Activated CD8-positive, alpha-beta memory T cell treated with anti-CD3 and anti-CD28 coated beads for 4 hours (primary cell): ENCODE results near the gene IL12A.
A peak's percentile ranks its signal among the peaks of the same experiment; 100 is the strongest.

ENCODE experiments used
- DNase-seq, 2 donors: peaks; one replicate each; pipeline ENCODE4 v3.0.0-alpha.2; 2020; ENCODE audit warnings: low read depth in 2 of 2

The IL12A gene

GRCh38 chr3:159988617-159989271 is at the start of gene IL12A:
TSS of gene IL12A (plus strand) at chr3:159988835.
- DNase-seq: peak; percentile 69 to 73

DNA sequence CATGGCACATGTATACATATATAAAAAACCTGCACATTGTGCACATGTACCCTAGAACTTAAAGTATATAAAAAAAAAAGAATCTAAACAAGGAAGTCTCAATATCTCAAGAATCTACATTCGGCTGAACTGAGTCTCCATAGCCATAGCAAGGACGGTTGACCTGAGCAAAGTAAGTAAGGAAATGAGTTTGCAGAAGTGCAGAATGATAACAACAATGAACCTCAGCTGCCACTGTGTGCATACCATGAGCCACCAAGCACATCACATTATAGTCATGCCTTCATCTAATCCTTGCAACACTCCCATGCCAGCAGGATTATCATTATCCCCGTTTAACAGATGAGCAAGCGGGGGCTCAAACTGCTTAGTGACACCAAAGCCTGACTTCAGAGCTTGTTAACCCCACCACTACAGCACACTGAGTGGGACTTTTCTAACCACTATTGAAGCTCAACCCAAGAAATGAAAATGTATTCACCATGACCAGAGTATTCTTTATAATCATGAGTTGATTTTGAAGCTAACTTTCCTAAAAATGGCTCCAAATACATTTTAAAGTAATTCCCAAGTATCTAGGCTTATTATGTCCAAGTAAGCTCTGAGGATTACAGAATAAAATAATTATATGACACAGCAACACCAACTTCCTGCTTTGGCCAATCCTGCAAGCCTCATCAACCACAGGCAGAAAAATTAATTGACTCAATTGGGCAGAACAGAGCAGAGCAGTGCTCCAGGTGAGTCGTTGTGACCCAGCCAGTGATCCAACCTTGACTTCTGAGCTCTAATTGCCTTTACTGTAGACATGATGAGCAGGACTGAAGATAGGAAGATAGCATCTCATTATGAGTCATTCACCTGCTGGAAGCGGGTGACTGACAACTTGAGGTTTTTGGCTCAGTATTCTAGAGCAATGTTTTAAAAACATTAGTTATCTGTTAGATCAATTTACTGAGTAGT is 47.3 kb upstream of the IL12A start:
- DNase-seq: no peak

GRCh38 chr3:159944781-159945180 is 43.9 kb upstream of the IL12A start:
- DNase-seq: no peak

DNA sequence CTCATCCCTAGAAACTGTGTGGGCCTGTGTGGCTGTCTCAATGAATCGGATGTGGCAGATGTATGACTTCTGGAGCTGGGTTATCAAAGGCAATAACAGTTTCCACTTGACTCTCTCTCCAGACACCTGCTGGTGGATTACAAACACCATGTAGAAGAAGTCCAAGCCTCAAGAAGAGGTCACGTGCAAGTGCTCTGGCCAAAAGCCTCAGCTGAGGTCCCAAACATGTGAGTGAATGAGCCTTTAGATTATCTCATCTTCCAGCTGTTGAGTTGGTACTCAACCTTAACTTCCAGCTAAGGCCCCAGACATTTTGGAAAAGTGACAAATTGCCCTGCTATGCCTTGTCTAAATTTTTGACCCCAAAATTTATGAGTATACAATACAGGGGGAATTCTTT is 42.7 kb upstream of the IL12A start:
- no peak for DNase-seq

GRCh38 chr3:159947220-159947619 is 41.4 kb upstream of the IL12A start:
- DNase-seq: no peak

DNA sequence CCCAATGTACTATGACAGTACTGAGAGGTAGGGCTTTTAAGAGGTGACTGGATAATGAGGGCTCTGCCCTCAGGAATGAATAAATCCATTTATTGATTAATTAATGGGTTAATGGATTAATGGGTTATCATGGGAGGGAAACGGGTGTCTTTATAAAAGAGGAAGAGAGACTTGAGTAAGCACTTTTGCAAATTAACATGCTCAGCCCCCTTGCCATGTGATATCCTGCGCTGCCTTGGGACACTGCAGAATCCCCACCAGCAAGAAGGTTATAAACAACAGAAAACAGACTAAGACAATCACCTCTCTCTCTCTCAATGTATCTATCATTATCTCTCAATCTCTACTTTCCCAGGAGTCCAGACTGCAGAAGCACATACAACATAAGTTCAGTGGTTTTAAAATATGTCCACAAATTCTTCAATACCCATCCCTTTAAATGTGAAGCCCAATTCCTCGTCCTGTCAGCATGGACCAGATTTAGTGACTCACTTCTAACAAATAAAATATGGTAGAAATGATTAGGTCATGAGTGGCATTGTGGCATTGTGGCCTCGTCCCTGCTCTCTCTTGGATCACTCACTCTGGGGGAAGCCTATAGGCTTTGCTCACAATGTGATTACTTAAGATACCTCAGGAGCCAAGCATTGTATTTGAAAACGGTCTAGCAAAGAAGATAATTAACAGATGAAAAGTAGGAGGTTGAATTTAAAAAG is 40.0 kb upstream of the IL12A start:
- DNase-seq: no peak

DNA sequence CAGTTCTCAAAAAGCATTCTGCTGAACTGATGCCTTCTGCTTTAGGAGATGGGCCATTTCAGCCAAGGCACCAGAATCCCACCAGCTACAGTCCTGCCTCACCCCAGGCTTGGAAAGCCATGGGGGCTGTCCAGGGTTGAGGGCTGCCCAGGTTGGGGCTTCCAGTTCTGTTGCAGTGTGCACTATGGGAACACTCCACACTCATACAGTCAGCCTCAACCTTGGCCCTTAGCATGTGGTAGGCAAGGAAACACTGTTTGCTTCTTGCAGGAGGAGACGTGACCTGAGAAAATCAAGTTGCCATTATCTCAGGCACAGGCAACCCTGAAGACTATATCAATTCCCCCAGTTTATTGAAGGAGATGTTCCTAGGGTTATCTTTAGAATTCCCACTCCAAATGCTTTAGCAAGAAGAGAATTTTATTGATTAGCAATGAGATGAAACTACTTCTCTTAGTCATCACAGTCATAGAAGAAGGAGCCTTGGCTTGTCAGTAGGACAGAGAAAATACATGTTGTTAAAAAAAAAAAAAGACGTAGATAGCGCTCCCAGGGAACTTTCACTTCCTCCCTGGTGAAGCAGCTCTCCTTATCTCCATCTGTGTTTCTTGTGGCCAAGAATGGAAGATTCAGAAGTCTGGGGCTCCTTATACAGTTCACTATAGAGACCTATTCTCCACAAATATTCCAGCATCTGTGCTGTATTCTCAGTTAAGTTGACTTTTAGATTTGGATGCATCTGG is 38.3 kb upstream of the IL12A start:
- no peak for DNase-seq

DNA sequence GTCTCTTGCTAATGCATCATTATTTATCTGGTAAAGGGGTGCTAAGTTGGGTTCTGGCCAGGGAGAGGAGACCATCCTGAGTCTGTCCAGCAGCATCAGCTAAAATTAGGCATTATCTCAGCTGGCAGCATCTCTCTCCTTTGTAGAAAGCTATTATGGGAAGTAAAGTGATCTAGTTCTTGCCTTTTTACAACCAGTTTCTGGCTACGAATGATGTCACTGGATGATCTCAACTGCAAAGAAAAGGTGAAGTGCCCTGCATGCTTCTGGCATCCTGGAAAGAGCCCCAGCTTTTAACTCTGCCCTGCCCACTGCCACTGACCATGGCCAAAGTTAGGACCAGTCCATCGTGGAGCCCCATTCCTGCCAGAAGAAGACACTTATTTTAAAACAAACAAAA is 37.1 kb upstream of the IL12A start:
- no peak for DNase-seq

DNA sequence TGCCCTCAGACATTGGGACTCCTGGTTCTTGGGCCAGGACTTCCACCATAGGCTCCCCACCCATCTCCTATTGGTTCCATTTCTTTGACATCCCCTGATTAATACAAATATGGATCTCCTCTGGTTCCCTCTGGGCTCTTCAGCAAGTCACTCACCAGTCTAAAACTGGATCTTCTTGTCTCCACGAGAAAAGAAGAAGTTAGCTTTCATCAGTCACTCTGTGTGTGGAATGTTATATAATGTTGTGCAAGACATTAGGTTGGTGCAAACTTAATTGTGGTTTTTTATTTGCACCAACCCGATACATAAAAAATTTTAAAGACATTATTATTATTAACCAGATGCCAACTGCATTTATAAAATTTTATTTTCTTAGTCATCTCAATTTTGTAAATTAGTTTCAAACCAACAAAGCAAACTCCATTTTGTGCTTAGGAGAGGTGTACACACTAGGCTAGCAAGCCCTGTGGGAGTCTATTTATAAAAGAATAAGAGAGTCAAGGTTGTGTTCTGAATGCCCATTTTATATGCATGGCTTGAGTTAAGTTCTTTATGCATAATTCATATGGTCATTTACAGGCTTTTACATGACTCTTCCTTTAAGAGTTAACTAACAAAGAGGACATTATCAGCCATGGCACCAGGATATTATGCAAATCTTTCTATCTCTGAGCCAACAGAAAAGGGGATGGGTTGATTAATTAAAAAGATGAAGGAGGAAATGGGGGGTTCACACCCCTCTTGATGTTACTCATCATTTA is 35.1 kb upstream of the IL12A start:
- DNase-seq: no peak

DNA sequence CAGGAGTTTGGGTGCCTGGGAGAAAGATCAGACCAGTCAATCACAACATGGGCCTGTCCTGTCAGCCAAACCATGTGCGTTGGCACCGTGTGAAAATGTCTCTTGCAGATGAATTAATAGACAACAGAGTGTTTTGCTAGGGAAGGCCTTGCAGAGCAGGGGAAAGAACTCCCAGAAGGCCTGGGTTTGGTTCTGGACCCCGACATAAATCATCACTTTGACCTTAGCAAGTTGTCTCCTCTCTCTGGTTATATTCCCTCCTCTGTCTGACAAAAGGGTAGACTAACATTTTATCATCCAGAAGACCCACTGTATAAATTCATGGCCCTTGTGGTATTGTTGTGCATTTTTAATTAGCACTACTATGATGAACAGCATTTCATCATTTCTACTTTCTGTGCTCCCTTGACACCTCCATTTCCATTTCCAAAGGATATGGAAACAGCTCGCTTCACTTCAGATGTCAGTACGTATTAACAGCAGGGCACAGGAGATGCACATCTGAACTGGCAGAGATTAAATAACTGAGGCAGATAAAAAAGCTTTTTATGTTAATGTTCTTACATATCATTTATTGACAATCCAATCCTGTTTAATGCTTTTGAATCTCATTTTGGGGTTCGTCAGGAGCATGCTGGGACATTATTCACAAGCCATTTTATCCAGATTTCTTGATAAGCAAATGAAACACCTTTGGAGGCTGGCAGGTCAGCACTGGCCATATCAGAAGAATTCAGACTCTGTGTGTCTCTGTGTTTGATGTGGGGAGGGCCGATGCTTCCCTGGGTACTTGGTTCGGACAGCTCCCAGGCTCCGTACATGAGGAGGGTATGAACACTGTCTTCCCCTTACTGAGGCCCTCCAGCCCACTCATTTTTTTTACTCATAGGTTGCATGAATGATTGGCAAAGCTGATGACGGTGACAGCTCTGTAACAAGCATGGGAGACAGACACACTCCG is 28.2 kb upstream of the IL12A start:
- DNase-seq: no peak

- DNase-seq: no peak
Observed at GRCh38 chr3:159964166-159964973, 24.3 kb upstream of the IL12A start.

DNA sequence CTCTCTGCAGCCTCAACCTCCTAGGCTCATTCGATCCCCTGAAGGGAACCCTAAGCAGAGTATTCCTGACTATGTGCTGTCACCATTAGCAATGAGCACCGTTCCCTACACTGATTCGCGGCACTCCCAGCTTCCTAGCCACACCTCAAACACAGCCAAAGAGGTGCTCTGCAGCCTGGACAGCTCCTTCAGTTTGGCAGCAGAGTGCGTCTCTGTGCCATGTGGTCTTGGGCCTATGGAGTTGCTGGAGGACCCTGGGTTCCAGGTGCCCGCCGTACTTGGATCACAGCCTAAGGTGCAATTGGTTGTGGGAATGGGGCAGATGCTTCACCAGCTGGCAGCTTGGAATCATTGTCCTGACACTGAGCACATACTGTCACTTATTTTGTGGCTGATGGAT is 17.3 kb upstream of the IL12A start:
- DNase-seq: no peak

DNA sequence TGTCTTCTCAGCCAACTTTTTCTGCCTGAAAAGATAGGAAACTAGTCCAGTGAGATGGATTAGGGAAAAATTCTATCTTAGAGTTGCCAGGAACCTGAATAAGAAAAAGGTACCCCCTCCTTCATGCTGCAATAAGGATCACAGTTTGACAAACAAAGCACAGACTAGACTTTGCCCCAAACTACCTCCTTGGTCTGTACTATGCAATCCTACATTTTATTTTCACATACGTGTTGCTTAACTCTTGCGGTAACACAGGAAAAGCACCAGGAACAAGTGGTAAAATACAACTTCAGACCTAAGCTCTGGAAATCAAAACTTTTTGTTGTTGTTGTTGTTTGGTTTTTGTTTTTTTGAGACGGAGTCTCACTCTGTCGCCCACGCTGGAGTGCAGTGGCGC is 11.3 kb upstream of the IL12A start:
- no peak for DNase-seq

- DNase-seq: no peak
Observed at GRCh38 chr3:159978353-159978752, 10.3 kb upstream of the IL12A start.

- DNase-seq: no peak
Observed at GRCh38 chr3:159978918-159979703, 9.5 kb upstream of the IL12A start.

DNA sequence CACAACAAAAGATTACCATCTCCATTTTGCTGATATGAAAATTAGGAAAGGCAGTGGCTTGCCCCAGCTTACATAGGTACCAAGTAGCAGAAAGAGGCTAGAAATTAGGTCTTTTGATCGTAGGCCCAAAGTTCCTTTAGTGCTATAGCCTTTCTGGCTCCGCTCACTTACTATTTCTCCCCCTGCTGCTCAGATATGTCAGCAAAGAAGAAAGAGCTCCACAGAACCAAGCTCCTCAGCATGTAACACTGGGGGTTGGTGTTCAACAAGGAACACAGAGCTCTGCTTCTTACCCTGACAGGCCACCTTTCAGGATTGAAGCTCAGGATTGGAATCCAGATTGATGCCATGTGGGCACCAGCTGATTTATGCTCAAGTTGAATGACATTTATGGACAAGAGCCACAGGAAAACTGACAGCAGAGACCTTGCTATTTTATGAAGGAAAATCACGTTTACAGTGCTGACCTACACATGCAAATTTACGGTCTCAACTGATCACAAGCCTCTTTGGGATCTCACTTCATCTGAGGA is 6.1 kb upstream of the IL12A start:
- no peak for DNase-seq

- DNase-seq: no peak
Observed at GRCh38 chr3:159987291-159987711, 1.3 kb upstream of the IL12A start.
